GM12892 (cell line): ENCODE data around the gene DPCD.

ENCODE experiments used
- POLR2A ChIP-seq: IDR thresholded peaks from 2 replicates; pipeline ENCODE4 v1.6.1; 2011; ENCODE audit warnings: low read depth, low read length, control low read depth
- POLR2AphosphoS5 ChIP-seq: IDR thresholded peaks from 2 replicates; pipeline ENCODE4 v1.6.1; 2011; ENCODE audit warnings: low read depth, low read length, control low read depth

DNA sequence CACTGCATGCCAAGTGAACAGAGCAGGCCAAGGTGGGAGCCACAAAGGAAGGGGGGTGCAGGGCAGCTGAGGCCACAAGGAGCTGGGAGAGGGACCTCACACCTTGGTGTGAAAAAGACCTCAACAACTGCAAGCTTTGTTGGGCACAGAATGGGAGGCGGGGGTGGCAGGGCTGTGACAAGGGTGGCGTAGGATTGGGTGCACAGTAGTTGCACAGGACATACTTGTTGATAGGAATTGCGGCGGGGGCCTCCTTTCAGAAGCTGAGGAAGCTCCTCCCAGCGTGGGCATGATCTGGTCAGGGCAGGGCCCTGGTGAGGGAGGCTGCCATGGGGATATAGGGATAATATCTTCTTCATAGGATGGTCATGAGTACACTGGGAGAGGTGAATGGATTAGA is 25.9 kb upstream of the DPCD start:
- TF ChIP-seq POLR2A (no peak), POLR2AphosphoS5 (no peak)
